ENCODE data around the gene PTGIR.

- TF ChIP-seq POLR2A (IDR thresholded peaks at IDR 0.05; ENCODE audit: low read length) (no peak), CTCF (IDR thresholded peaks at IDR 0.05) (no peak), SMC3 (IDR thresholded peaks at IDR 0.05) (no peak), CEBPB (IDR thresholded peaks at IDR 0.05) (no peak), EP300 (IDR thresholded peaks at IDR 0.05) (no peak), PHF8 (IDR thresholded peaks at IDR 0.05; ENCODE audit: borderline replicate concordance, low read depth) (no peak), EHMT2 (IDR thresholded peaks at IDR 0.05; ENCODE audit: low read depth) (no peak)
- TF ChIP-seq, protein P1, sequence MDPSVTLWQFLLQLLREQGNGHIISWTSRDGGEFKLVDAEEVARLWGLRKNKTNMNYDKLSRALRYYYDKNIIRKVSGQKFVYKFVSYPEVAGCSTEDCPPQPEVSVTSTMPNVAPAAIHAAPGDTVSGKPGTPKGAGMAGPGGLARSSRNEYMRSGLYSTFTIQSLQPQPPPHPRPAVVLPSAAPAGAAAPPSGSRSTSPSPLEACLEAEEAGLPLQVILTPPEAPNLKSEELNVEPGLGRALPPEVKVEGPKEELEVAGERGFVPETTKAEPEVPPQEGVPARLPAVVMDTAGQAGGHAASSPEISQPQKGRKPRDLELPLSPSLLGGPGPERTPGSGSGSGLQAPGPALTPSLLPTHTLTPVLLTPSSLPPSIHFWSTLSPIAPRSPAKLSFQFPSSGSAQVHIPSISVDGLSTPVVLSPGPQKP (IDR thresholded peaks at IDR 0.05; ENCODE audit: low read depth, low read length) = no peak
These were observed 33.0 kb downstream of the PTGIR start for GRCh38 chr19:46591870-46592269.

Data from A549 (cell line).